Hematopoietic multipotent progenitor cell treated with erythropoietin and hydrocortisone succinate and interleukin-3 and kit ligand, for 17 days (in vitro differentiated cells): ENCODE data around the gene GRK1.
A peak's percentile ranks its signal among the peaks of the same experiment; 100 is the strongest.

Experiments used
- DNase-seq: peaks from one replicate; pipeline ENCODE4 v3.0.0-alpha.2; 2015; ENCODE audit warnings: low spot score

GRK1 gene

GRCh38 chr13:113632706-113633484 is 34.1 kb upstream of the GRK1 start:
- no peak for DNase-seq

- DNase-seq = no peak
These were observed 33.5 kb upstream of the GRK1 start for GRCh38 chr13:113633485-113633873.

GRCh38 chr13:113634279-113635047 is 32.6 kb upstream of the GRK1 start:
- no peak for DNase-seq

- no peak for DNase-seq
These were observed 32.0 kb upstream of the GRK1 start for GRCh38 chr13:113635048-113635420.

GRCh38 chr13:113635709-113636108 is 31.3 kb upstream of the GRK1 start:
- DNase-seq = no peak

GRCh38 chr13:113636266-113636963 is 30.6 kb upstream of the GRK1 start:
- DNase-seq = no peak

GRCh38 chr13:113637262-113638160 is 29.5 kb upstream of the GRK1 start:
- no peak for DNase-seq

- no peak for DNase-seq
These were observed 28.8 kb upstream of the GRK1 start for GRCh38 chr13:113638173-113638746.

GRCh38 chr13:113638806-113639205 is 28.2 kb upstream of the GRK1 start:
- no peak for DNase-seq

GRCh38 chr13:113639616-113640262 is 27.3 kb upstream of the GRK1 start:
- no peak for DNase-seq

GRCh38 chr13:113641426-113641825 is 25.6 kb upstream of the GRK1 start:
- no peak for DNase-seq

GRCh38 chr13:113642563-113642962 is 24.5 kb upstream of the GRK1 start:
- no peak for DNase-seq

- DNase-seq = no peak
These were observed 23.4 kb upstream of the GRK1 start for GRCh38 chr13:113643593-113643992.

- DNase-seq = no peak
These were observed 22.2 kb upstream of the GRK1 start for GRCh38 chr13:113644800-113645199.

GRCh38 chr13:113645329-113645728 is 21.7 kb upstream of the GRK1 start:
- no peak for DNase-seq

GRCh38 chr13:113646376-113646775 is 20.6 kb upstream of the GRK1 start:
- no peak for DNase-seq

- no peak for DNase-seq
These were observed 20.1 kb upstream of the GRK1 start for GRCh38 chr13:113646921-113647340.

GRCh38 chr13:113647351-113648215 is 19.4 kb upstream of the GRK1 start:
- peak; percentile 28 for DNase-seq

GRCh38 chr13:113648216-113648610 is 18.8 kb upstream of the GRK1 start:
- DNase-seq = no peak

GRCh38 chr13:113649212-113649611 is 17.8 kb upstream of the GRK1 start:
- DNase-seq = no peak
